K562 (cell line): ENCODE data around the gene HOXB6. TPM values are rescaled to one million over a fixed set of nuclear protein-coding genes. Genes with fewer than 3 reads are reported as not detected.

ENCODE experiments used
- CBX1 ChIP-seq: sonication (generic); IDR thresholded peaks from 2 replicates; pipeline ENCODE4 v1.6.1; 2016; ENCODE audit warnings: antibody characterized with exemption, low read depth, mild to moderate bottlenecking
- HMGN3 ChIP-seq: IDR thresholded peaks from 2 replicates; pipeline ENCODE4 v1.6.1; 2011; ENCODE audit warnings: borderline replicate concordance, low read depth, mild to moderate bottlenecking, mixed read lengths, low read length; ENCODE audit not compliant: insufficient read length; ENCODE audit errors: extremely low read depth
- HOXB6 ChIP-seq: fragments of 250-450 bp; sonication (Bioruptor Pico); IDR thresholded peaks from 2 replicates; pipeline ENCODE4 v1.5.1; 2022; ENCODE audit warnings: mild to moderate bottlenecking, borderline replicate concordance
- NR4A1 ChIP-seq, 2 experiments: fragments of 250-450 bp in 1 of 2; fragments of 450-650 bp in 1 of 2; sonication (Bioruptor Pico) in 1 of 2; IDR thresholded peaks; 2 replicates each; pipeline versions ENCODE4 v1.4.0 to v1.6.1; 2016 to 2020; ENCODE audit warnings: mild to moderate bottlenecking in 2 of 2, missing compliant biosample characterization in 1 of 2, missing genetic modification characterization in 1 of 2, moderate library complexity in 1 of 2
- PYGO2 ChIP-seq: fragments of 450-650 bp; IDR thresholded peaks from 2 replicates; pipeline ENCODE4 v1.6.1; 2016; ENCODE audit warnings: mild to moderate bottlenecking, missing genetic modification characterization, moderate library complexity, missing compliant biosample characterization
- TCF3 ChIP-seq: sonication (generic); formaldehyde crosslinking; IDR thresholded peaks from 2 replicates; pipeline ENCODE4 v1.4.0; 2020; ENCODE audit warnings: mild to moderate bottlenecking, missing genetic modification reagents
- TFAM ChIP-seq: fragments of 250-450 bp; sonication (Bioruptor Pico); conservative IDR thresholded peaks from 2 replicates; pipeline ENCODE4 v1.5.0; 2021; ENCODE audit warnings: mild to moderate bottlenecking, moderate library complexity
- polyA plus RNA-seq, 8 experiments: library from polyadenylated mRNA; depleted of rRNA in 4 of 8; stranded (reverse) in 5 of 8; unstranded in 3 of 8; fragments of >200 nt; fragmentation: Nextera tagmentation in 2 of 8; fragmentation: Illumina TruSeq in 1 of 8; extraction: Ambion mirVana in 2 of 8; extraction: Trizol in 1 of 8; gene quantifications; 2 replicates each; pipeline versions ENCODE4 v1.2.1 to v1.2.3, GENCODE V29; 2011 to 2014; ENCODE audit warnings: inconsistent platforms in 1 of 8, missing spikeins in 1 of 8
- total RNA-seq, 7 experiments: library from RNA; depleted of rRNA in 6 of 7; stranded (reverse); fragments of >200 nt in 6 of 7; fragmentation: Illumina TruSeq in 2 of 7; extraction: Trizol in 2 of 7; gene quantifications; 2 replicates each; pipeline versions ENCODE4 v1.2.1 to v1.2.3, GENCODE V29; 2011 to 2021; ENCODE audit warnings: low replicate concordance in 1 of 7
- TF ChIP-seq, protein P1 (sequence below): sonication (generic); formaldehyde crosslinking; IDR thresholded peaks from 2 replicates; pipeline ENCODE4 v1.8.1; 2023; ENCODE audit warnings: mild to moderate bottlenecking, missing genetic modification reagents
- TF ChIP-seq, protein P2 (sequence below): fragments of 200-800 bp; sonication (Bioruptor generic); IDR thresholded peaks from 2 replicates; pipeline ENCODE4 v1.6.1; 2017; ENCODE audit warnings: missing genetic modification characterization, missing compliant biosample characterization
- TF ChIP-seq, protein P3 (sequence below): fragments of 250-450 bp; sonication (Bioruptor Pico); IDR thresholded peaks from 2 replicates; pipeline ENCODE4 v1.4.0; 2020; ENCODE audit warnings: mild to moderate bottlenecking, moderate library complexity, borderline replicate concordance
- TF ChIP-seq, protein P4 (sequence below): fragments of 450-650 bp; IDR thresholded peaks from 2 replicates; pipeline ENCODE4 v1.7.0; 2016; ENCODE audit warnings: borderline replicate concordance
- TF ChIP-seq, protein P5 (sequence below): sonication (generic); formaldehyde crosslinking; IDR thresholded peaks from 2 replicates; pipeline ENCODE4 v1.8.0; 2022; ENCODE audit warnings: mild to moderate bottlenecking, missing genetic modification reagents, borderline replicate concordance

Gene HOXB6
- total and polyA plus RNA-seq, 9 of the 15 experiments (the other 6 are each of a cell fraction or from before 2014, with no cell fraction given): 1.2 to 14.8 (median 4.9) TPM

DNA sequence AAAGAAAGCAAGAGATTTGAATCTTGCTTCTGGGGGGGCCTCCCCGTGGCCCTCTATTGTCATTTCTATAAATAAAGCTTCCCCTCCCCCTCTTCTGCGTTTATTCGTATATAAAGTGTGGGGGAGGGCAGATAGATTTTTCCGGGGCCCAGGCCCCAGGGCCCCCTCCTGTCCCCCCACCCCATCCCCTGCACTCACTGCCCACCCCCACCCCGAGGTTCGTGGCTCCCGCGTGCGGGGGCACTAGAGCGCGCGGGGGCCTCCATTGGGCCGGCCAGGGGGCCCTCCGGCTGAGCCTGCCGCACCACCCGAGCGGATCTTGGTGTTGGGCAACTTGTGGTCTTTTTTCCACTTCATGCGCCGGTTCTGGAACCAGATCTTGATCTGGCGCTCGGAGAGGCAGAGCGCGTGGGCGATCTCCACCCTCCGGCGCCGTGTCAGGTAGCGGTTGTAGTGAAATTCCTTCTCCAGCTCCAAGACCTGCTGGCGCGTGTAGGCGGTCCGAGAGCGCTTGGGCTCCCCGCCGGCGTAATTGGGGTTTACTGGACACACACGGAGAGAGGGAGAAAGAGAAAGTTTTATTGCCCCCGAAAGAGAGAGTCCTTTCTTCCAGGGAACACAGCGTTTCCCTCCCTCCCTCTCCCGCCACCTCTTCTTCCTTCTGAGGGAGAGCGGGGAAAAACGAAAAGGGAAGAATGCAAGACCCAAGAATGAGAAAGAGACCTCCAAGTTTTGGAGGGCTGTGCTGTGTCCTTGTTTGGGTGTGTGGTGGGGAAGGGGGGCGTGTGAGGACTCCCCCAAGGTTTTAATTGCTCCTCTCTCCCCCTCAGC is 28.1 kb downstream of the HOXB6 start (continued):
- TF ChIP-seq TCF3 (peak; percentile 19; the same call in 1 of the 2 replicates), PYGO2 (tag) (peak; percentile 18; the same call in 1 of the 2 replicates), TFAM (CRISPR knock-in tag) (no peak), CBX1 (no peak), NR4A1 (CRISPR knock-in tag; IDR thresholded peaks at IDR 0.05) (no peak), NR4A1 (tag; IDR thresholded peaks at IDR 0.05) (no peak), HOXB6 (CRISPR knock-in tag) (no peak), HMGN3 (peak; percentile 47)
- TF ChIP-seq, protein P1, sequence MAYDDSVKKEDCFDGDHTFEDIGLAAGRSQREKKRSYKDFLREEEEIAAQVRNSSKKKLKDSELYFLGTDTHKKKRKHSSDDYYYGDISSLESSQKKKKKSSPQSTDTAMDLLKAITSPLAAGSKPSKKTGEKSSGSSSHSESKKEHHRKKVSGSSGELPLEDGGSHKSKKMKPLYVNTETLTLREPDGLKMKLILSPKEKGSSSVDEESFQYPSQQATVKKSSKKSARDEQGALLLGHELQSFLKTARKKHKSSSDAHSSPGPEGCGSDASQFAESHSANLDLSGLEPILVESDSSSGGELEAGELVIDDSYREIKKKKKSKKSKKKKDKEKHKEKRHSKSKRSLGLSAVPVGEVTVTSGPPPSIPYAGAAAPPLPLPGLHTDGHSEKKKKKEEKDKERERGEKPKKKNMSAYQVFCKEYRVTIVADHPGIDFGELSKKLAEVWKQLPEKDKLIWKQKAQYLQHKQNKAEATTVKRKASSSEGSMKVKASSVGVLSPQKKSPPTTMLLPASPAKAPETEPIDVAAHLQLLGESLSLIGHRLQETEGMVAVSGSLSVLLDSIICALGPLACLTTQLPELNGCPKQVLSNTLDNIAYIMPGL (CRISPR knock-in tag): no peak
- TF ChIP-seq, protein P2, sequence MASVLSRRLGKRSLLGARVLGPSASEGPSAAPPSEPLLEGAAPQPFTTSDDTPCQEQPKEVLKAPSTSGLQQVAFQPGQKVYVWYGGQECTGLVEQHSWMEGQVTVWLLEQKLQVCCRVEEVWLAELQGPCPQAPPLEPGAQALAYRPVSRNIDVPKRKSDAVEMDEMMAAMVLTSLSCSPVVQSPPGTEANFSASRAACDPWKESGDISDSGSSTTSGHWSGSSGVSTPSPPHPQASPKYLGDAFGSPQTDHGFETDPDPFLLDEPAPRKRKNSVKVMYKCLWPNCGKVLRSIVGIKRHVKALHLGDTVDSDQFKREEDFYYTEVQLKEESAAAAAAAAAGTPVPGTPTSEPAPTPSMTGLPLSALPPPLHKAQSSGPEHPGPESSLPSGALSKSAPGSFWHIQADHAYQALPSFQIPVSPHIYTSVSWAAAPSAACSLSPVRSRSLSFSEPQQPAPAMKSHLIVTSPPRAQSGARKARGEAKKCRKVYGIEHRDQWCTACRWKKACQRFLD (CRISPR knock-in tag): no peak
- TF ChIP-seq, protein P3, sequence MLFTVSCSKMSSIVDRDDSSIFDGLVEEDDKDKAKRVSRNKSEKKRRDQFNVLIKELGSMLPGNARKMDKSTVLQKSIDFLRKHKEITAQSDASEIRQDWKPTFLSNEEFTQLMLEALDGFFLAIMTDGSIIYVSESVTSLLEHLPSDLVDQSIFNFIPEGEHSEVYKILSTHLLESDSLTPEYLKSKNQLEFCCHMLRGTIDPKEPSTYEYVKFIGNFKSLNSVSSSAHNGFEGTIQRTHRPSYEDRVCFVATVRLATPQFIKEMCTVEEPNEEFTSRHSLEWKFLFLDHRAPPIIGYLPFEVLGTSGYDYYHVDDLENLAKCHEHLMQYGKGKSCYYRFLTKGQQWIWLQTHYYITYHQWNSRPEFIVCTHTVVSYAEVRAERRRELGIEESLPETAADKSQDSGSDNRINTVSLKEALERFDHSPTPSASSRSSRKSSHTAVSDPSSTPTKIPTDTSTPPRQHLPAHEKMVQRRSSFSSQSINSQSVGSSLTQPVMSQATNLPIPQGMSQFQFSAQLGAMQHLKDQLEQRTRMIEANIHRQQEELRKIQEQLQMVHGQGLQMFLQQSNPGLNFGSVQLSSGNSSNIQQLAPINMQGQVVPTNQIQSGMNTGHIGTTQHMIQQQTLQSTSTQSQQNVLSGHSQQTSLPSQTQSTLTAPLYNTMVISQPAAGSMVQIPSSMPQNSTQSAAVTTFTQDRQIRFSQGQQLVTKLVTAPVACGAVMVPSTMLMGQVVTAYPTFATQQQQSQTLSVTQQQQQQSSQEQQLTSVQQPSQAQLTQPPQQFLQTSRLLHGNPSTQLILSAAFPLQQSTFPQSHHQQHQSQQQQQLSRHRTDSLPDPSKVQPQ (CRISPR knock-in tag): no peak
- TF ChIP-seq, protein P4, sequence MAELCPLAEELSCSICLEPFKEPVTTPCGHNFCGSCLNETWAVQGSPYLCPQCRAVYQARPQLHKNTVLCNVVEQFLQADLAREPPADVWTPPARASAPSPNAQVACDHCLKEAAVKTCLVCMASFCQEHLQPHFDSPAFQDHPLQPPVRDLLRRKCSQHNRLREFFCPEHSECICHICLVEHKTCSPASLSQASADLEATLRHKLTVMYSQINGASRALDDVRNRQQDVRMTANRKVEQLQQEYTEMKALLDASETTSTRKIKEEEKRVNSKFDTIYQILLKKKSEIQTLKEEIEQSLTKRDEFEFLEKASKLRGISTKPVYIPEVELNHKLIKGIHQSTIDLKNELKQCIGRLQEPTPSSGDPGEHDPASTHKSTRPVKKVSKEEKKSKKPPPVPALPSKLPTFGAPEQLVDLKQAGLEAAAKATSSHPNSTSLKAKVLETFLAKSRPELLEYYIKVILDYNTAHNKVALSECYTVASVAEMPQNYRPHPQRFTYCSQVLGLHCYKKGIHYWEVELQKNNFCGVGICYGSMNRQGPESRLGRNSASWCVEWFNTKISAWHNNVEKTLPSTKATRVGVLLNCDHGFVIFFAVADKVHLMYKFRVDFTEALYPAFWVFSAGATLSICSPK: no peak
- TF ChIP-seq, protein P5, sequence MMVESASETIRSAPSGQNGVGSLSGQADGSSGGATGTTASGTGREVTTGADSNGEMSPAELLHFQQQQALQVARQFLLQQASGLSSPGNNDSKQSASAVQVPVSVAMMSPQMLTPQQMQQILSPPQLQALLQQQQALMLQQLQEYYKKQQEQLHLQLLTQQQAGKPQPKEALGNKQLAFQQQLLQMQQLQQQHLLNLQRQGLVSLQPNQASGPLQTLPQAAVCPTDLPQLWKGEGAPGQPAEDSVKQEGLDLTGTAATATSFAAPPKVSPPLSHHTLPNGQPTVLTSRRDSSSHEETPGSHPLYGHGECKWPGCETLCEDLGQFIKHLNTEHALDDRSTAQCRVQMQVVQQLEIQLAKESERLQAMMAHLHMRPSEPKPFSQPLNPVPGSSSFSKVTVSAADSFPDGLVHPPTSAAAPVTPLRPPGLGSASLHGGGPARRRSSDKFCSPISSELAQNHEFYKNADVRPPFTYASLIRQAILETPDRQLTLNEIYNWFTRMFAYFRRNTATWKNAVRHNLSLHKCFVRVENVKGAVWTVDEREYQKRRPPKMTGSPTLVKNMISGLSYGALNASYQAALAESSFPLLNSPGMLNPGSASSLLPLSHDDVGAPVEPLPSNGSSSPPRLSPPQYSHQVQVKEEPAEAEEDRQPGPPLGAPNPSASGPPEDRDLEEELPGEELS (CRISPR knock-in tag): no peak
